Fibroblast of pulmonary artery (primary cell): ENCODE measurements around the gene WDR64.
"Not testable (repeated sequence)": the region's sequence is repeated elsewhere in the genome, so short reads cannot be mapped to it uniquely, and the experiment has no call there.

Source experiments
- DNase-seq: peaks from one replicate; pipeline ENCODE4 v3.0.0-alpha.2; 2010; ENCODE audit warnings: low read depth
- H3K4me3 ChIP-seq: replicated peaks from 2 replicates; pipeline ENCODE4 v1.5.1; 2011; ENCODE audit warnings: low read depth, mild to moderate bottlenecking, control low read depth, low read length, moderate library complexity
- TF ChIP-seq, protein P1 (sequence below): IDR thresholded peaks from 2 replicates; pipeline ENCODE4 v1.5.1; 2011; ENCODE audit warnings: mild to moderate bottlenecking, control low read depth, low read length, inconsistent platforms; ENCODE audit errors: missing control alignments

WDR64 gene

DNA sequence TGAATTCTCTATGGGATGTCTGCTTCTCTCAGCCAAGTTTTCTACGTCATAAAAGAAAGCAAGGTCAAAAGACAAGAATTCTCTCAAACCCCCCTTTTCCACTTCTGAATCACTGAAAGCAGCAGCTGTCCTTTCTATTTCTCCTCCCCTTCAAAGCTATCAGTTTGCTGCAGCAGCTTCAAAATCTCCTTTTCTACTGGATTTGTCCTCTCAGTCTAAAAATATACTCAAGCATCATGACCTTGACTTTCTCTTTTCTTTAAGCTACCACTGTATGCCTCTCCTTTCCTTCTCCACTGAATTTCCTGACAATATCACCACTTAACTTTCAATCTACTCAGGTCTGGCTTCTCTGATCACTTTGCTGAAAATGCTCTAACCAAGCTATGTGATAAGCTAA lies 1.9 kb downstream of the WDR64 start:
- DNase-seq = no peak
- TF ChIP-seq, protein P1, sequence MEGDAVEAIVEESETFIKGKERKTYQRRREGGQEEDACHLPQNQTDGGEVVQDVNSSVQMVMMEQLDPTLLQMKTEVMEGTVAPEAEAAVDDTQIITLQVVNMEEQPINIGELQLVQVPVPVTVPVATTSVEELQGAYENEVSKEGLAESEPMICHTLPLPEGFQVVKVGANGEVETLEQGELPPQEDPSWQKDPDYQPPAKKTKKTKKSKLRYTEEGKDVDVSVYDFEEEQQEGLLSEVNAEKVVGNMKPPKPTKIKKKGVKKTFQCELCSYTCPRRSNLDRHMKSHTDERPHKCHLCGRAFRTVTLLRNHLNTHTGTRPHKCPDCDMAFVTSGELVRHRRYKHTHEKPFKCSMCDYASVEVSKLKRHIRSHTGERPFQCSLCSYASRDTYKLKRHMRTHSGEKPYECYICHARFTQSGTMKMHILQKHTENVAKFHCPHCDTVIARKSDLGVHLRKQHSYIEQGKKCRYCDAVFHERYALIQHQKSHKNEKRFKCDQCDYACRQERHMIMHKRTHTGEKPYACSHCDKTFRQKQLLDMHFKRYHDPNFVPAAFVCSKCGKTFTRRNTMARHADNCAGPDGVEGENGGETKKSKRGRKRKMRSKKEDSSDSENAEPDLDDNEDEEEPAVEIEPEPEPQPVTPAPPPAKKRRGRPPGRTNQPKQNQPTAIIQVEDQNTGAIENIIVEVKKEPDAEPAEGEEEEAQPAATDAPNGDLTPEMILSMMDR = no peak
- no peak overlapping the region for H3K4me3 ChIP-seq

DNA sequence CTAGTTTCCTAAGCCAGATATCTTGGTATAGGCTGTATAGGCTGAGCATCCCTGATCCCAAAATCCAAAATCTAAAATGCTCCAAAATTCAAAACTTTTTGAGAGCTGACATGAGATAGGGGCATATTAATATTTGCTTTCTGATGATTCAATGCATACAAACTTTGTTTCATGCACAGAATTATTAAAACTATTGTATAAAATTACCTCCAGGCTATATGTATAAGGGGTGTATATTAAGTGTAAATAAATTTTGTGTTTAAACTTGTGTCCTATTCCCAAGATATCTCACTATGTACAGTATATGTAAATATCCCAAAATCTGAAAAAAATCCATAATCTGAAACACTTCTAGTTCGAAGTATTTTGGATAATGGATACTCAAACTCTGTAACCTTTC lies 2.6 kb downstream of the WDR64 start:
- no peak overlapping the region for H3K4me3 ChIP-seq
- DNase-seq = no peak
- TF ChIP-seq, protein P1 = no peak

DNA sequence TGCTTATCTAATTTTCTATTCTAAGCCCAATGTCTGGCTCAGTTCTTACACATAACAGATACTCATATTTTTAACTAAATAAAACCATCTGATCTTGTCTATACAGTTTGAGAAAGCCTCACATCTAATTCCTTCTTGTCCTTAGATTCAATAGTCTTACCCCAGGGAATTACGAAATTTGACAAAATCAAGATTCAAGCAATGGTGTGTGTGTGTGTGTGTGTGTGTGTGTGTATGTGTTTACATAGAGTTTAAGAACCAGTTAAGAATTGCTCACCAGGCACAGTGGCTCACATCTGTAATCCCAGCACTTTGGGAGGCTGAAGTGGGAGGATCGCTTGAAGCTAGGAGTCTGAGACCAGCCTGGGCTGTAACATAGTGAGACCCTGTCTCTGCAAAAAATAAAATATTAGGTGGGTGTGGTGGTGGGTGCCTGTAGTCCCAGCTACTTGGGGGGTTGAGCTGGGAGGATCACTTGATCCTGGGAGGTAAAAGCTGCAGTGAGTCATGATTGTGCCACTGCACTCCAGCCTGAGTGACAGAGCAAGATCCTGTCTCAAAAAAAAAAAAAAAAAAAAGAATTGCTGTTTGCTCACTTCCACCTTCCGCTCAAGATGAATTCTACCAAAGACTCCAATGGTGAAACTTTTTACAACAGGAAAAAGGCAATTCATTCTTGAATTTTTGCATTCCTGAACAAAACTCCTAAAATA lies 6.2 kb downstream of the WDR64 start:
- no peak for DNase-seq
- TF ChIP-seq, protein P1 = no peak
- no peak overlapping the region for H3K4me3 ChIP-seq

DNA sequence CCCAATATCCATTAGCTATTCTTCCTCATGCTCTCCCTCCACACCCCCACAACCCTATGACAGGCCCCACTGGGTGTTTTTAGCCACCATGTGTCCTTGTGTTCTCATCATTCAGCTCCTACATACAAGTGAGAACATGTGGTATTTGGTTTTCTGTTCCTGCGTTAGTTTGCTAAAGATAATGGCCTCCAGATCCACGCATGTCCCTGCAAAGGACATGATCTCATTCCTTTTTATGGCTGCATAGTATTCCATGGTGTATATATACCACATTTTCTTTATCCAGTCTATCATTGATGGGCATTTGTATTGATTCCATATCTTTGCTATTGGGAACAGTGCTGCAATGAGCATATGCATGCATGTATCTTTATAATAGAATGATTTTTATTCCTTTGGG lies 6.9 kb downstream of the WDR64 start:
- H3K4me3 ChIP-seq, DNase-seq: not testable (repeated sequence)

DNA sequence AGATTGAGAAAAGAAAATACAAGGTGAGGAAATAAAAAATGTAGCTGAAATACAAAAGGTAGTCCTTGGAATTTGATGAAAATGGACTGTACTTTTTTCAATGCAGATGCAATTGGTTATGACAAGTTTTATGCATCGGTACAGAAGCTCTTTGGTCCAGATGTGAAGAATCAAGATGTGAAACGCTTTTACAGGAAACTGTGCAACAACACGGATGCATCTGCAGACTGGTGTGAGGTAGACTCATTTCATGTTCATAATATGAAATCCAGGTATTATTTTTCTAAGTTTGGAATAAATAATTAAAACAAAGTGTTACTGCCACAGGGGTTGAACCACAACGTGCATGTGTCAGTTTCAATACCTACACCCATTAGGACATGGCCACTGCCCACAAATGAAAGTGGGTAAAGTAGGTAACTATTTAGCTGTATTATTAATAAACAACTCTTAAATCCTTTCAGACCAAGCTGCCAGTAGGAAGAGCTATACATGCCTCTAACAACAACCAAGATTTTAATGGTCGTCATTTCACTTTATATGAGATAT lies 8.4 kb downstream of the WDR64 start:
- no peak overlapping the region for H3K4me3 ChIP-seq
- TF ChIP-seq, protein P1 = no peak
- DNase-seq = no peak

DNA sequence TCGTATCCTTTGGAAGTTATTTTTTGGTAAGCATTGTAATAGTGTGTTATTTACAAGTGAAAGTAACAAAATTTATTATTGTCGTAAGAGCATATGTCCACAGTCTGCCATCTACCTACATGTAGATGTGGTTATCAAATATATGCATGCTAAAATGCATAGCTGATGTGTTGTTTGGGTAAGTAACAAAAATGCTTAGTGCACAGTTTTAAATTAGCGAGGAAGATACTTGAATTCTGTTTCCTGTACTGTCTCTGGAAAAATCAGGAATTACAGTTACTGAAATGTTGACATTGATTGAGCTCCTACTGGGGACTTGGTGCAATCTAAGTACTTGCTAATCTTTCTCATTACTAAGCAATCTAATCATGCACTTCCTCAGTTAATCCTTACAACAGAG lies 14.3 kb downstream of the WDR64 start:
- no peak for DNase-seq
- TF ChIP-seq, protein P1 = no peak
- no peak overlapping the region for H3K4me3 ChIP-seq

DNA sequence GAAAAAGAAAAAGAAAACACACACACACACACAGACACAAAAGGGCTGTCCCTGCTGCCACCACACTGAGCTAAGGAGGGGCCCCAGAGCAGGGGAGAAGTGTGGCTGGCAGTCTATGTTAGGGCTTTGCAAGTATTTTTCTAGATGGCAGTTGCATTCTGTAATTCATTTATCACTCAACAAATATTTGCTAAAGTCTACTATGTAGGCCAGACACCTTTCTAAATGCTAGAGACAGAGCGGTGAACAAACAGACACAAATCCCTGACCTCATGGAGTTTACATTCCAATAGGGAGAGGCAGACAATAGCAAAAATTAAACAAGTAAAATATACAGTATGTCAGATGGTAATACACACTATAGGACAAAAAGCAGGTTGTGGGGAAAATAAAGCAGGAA lies 20.2 kb downstream of the WDR64 start:
- no peak for DNase-seq
- no peak overlapping the region for H3K4me3 ChIP-seq
- TF ChIP-seq, protein P1 = no peak
